HG02588 (cell line): ENCODE results near the gene SLC35F3.
"Not testable (repeated sequence)": the region's sequence is repeated elsewhere in the genome, so short reads cannot be mapped to it uniquely, and the experiment has no call there.

Experiments
- ATAC-seq: cut with Tn5 transposase; IDR thresholded peaks from one replicate; pipeline ENCODE4 v1.9.1; 2021; ENCODE audit warnings: mild to moderate bottlenecking, moderate library complexity; ENCODE audit not compliant: unreplicated experiment

Gene SLC35F3

DNA sequence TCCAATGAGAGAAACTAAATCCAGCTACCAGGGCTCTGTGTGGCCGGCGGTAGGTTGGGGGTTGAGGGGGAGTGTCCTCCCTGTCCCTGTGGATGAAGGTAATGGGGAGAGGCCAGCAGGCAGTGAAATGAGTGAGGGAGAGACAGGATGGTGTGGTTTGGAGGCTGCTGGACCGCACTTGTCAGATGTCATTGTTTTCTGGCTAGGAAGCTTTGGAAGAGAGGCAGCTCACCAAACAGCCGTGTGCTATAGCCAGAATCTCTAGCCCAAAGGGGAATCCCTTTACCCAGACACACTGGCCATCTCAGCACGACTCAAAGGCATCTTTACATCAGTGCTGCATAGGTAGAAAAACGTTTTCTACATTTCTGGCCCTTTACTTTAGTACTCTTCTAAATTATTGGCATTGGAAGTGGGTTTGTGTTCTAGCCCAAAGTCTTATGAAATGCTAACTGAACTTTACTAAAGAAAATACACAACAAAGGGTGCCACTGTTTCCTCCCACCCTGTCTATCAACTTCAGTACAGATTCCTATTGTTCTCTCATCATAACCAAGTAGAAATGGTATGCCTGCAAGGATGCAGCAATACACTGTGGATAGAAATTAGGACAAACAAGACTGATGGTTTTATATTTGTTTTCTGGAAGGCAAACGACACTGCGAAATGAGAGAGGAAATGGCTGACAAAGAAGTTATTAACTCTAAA is 372.8 kb downstream of the SLC35F3 start:
- no peak for ATAC-seq

DNA sequence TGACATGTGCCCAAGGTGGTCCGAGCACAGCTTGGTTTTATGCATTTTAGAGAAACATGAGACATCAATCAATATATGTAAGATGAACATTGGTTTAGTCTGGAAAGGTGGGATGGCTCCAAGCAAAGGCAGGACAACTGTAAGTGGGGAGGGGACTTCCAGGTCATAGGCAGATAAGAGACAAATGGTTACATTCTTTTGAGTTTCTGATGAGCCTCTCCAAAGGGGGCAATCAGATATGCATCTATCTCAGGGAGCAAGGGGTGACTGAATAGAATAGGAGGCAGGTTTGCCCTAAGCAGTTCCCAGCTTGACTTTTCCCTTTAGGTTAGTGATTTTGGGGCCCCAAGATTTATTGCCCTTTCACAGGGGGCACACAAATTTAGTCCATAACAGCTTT is 374.5 kb downstream of the SLC35F3 start:
- no peak for ATAC-seq

DNA sequence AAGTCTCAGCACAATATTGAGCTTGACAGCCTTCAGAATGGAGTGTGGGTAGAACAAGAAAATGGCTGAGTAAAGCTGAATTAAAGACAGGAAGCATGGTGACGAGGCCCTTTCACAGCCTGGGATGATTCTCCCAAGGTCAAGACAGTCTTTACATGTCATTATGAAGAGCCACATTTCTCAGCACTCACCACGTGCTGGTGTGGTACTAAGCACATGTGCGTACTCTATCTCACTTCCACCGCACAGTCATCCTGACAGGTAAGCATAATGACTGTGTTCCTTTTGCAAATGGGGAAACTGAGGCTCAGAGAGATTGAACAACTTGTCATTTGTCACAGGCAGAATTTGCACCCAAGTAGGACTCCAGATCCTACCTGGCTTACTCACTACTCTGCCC is 376.0 kb downstream of the SLC35F3 start:
- ATAC-seq = no peak

DNA sequence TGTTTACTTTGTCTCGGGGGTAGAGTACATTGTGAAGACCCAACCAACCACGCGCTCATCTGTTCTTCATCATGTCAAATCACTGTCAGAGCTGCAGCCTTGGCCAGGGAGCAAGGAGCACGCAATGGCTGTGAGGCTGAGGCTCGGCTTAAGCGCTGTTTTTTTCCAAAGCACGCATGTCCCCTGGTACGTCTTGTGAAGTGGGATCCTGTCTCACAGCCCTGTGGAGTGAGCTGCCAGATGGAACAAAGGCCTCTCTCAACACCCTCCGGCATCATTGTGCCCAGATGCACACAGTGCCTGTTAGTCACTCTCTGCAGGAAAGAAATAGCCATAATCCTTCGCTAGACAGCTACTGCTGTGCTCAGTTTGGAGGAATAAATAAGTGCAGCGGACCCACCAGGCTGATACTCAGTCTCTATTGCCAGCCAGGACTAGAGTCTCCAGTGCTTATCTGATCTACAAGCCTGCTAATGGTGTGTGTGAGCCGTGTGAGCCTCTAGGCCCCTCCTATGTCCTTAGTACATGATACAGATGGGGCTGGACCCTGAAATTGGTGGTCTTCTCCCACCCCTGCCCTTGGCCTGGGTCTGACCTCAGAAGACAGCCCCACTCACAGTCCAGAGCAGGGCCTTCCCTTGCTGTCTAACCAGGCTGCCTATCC is 377.5 kb downstream of the SLC35F3 start:
- no peak for ATAC-seq

DNA sequence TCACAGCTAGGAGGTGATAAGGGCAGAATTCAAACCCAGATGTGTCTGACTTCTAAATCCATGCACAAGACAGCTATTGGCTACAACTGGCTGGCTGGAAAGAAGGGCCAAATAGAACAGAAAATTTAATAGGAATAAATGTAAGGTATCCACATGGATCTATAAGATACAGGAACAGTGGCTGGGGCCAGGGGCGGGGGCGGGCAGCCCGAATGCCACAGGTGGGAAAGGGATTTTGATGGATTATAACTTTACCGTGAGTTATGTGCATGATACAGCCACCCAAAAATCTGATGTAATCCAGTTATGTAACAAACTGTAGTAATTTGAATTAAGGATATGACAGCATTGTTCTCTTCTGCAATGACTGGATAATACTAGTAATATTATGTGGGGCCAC is 381.7 kb downstream of the SLC35F3 start:
- ATAC-seq = no peak

DNA sequence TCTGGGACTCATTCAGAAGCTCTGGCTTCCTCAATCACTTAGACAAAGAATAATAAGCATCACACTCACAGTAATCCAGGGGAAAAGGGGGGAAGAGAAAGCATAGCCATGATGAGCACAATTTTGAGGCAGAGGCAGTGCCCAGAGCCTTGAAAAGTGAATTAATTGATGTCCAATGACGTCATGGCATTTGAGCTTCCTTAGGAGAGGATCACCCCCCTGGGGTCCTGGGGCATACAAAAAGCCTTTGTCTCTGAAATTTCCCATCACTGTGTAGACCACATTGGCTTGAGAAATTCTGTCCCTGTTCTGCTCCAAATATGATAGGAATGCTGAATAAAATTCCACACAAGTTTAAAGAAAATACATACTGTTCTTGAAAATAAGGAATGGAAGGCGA is 384.5 kb downstream of the SLC35F3 start:
- ATAC-seq = no peak

DNA sequence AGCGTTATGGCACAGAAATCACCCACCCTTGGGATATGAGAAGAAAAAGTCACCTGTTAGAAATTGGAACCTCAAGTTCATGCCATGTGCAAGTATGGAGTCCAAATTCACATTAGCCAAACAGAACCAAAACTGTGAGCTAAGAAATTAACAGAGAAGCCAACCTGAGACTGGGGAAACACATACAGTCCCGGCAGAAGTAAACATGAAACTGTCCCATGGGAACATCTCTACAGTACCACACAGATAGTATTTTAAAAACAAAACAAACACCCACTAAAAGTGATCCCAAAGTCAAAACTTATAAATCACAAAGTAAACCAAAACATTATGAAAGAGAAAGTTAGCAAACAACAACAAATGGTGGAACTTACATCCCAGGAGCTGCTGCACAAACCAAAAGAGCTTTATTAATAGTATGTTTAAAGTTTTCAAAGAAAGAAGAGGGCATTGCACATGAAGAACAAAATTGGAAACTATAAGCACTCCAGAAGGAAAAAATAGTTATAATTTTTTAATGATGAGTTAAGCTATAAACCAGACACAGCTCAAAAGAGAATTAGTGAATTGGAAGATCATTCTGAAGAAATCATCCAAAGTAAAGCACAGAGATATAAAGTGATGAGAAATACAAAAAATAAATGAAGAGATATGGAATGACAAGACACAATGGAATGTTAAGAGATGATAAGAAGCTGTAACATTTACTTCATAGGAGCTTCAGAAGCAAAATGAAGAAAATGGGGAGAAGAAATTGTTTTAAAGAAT is 385.2 kb downstream of the SLC35F3 start:
- ATAC-seq = no peak

DNA sequence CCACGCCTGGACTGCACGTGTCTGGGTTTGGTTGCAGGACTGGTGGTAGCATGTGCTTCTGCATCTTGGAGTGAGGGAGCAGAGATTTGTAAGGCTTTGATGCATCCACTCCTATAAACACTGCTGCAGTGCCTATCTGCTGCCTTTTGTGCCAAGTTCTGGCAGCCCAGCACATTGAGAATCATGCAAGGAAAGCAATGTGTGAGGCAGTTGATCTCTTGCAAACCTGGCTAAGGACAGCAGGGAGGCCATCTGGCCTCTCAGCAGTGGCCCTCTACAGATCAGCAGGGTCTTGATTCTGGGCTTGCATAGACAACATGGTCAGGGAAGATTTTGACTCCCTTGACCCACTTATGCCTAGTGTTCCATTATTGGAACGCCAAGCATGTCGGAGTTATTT is 387.5 kb downstream of the SLC35F3 start:
- ATAC-seq = no peak

DNA sequence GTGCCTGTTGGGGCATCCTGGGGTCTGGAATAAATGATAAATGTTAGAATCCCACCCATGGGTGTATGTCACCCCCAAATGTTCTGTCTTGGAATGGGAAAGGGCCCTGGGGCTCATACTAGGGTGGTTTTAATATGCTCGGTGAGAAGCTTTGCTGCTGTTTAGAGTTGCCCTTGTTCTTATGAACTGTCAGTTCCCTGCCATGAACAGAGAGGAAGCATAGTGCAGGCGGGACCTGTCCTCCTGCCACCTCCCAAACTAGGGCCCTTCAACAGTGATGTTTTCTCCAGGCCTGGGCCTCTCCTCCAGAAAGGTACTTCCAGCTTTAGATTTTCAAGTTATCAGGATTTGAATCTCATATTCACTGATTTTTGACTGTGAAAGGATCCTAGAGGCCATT is 388.1 kb downstream of the SLC35F3 start:
- no peak for ATAC-seq

DNA sequence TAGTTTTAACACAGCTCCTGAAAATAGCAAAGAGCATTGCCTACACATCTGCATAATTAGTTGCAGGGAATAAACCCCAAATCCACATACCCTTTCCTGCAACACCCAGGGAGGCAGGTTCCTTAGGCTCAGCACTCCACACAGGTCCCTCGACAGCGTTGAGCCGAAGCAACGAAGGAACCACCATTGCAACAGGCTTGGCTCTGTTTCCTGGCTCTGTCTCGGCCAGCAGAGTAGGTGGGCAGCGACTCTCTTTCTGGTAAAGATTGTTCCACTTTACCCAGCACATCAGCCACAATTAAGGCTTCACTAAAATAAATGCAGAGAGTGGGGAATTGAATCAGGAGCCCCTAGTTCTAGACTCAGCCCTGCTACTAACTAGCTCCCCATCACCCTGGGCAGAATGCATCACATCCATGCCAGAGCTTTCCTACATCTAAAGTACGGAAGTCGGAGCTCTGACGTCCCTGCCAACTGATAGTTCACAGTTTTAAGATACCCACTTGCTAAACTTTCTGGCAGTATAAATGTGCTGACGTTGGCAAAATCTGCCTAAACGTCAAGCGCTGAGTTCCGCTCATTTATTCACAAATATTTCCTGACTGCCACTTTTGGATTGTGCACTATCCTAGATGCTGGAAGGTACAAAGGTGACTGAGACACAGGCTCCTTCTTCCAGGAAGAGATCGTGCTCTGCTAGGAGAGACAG is 389.8 kb downstream of the SLC35F3 start:
- ATAC-seq = no peak

DNA sequence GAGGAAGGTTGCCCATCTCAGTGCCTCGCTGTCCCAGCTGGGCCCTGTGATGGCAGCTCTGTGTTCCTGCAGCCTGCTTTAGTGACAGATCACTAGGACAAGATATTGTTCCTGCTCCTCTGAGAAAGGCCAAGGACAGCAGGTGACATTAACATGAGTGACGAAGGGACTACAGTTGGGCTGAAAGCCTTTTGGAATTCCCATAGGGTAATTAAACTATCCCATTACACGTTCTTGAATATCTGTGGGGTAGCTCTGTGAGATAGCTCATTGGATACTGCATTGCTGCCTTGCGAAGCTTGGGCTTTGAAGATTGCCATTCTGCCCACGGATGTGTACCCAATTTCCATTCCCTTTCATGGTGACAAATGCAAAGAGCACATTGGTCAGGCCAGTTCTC is 390.6 kb downstream of the SLC35F3 start:
- ATAC-seq = no peak

DNA sequence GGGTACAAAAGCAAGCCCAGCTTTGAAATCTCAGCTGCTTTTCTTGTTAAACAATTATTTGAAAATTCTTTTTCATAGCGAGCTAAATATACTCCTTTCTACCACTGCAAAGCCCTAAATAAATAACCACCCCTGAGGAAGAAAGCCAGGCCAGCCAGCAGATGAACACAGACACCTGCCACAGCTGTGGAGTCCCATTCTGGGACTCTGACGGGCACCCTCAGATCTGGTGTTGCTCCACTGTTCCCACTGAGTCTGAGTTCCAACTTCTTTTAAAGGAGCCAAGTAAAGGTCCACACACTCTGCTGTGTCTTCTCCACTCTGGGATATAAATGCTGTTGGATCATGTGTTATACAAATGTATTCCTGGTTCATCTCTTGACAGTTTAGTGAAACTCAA is 391.1 kb downstream of the SLC35F3 start:
- no peak for ATAC-seq

DNA sequence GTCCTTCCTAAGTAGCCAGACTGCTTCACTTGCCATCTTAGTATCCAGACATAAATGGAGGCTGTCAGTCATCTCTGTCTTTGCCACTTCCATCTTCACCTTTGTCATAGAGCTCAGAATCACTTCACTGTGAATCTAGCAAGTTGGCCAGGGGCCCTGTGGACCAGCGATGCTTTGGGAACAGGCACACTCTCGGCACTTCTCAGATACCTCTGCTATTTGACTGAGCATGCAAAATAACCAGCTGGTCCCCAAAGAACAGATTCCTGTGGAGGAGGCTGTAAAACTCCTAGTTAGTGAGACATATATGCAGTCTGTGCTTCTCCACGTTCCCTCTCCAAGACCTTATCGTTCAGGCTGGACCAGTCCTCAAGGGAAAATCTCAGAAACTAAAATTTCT is 392.0 kb downstream of the SLC35F3 start:
- ATAC-seq = no peak

DNA sequence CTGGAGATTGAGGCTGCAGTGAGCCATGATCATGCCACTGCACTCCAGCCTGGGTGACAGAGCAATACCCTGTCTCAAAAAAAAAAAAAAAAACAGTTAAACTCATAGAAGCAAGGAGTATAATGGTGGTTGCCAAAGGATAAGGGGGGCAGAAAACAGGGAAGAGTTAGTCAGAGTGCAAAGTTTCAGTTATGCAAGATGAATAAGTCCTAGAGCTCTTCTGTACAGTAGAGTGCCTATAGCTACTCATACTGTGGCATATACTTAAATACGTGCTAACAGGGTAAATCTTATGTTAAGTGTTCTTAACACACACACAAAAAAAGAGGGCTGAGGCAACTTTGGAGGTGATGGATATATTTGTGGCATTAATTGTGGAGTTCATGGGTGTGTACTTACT is 393.2 kb downstream of the SLC35F3 start:
- no peak for ATAC-seq

DNA sequence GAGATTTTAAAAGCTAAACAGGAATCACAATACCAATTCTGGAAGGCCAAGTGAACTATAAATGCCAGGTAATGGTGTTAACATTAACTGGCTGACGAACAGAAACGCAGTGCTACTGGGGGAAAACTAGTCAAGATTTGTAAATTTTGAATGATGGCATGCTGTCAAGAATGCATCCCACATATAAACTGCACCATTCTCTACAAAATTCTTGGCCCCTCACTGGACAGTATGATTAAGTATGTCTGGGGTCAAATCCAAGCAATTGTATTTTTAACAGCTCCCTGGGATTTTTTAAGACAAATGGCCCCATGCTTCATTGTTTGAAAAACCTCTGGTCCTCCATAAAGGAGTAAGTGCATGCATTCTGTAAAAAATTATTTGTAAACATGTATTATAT is 395.6 kb downstream of the SLC35F3 start:
- no peak for ATAC-seq

DNA sequence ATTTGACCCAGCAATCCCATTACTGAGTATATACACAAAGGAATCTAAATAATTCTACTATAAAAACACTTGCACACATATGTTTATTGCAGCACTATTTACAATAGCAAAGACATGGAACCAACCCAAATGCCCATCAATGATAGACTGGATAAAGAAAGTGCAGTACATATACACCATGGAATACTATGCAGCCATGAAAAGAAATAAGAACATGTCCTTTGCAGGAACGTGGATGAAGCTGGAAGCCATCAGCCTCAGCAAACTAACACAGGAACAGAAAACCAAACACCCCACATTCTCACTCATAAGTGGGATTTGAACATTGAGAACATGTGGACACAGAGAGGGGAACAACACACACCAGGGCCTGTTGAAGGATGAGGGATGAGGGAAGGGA is 397.2 kb downstream of the SLC35F3 start:
- ATAC-seq = not testable (repeated sequence)

DNA sequence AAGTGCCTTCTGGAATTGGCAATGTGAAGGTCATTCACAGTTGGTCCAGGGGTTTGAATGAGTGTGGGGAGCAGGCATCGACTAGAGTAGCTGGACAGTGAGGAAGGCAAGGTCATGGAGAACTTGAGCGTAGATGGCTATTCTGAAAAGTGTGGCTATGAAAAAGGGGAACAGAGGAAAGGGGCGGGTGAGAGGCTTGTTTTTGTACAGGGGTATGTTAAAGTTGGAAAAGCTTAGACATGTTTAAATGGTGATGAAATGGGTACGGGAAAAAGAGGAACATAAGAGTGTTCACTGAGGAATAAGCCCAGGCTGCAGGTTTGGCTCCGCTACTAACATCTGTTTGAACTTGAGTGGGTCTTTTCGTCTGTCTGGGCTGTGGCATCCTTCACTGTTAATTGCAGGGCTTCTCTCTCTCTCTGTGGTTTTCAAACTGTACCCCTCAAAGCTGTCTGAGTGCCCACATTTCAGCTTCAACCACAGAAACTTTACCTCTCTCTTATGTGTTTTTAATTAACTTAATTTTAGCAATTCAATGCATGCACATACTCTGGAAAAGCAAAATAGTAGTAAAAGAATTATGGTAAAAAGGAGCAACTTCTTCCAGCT is 398.0 kb downstream of the SLC35F3 start:
- no peak for ATAC-seq

DNA sequence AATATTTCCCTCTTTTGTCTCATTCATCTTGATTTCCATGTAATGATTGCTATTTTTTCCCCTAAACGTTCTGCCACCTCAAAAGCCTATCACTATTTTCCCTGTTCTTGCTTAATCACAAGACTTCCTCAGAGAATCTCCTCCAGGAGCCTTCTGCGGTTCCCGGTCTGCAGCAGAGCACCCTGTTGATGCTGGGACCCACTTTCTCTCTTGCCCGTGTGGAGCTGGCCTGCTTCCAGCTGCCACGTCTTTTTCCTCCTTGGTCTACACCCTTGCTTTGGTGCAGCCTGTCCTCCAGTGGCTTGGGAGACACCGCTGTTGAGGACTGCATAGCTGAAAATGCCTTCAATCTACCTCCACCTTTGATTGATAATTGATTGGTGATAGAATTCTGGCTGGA is 398.8 kb downstream of the SLC35F3 start:
- no peak for ATAC-seq

DNA sequence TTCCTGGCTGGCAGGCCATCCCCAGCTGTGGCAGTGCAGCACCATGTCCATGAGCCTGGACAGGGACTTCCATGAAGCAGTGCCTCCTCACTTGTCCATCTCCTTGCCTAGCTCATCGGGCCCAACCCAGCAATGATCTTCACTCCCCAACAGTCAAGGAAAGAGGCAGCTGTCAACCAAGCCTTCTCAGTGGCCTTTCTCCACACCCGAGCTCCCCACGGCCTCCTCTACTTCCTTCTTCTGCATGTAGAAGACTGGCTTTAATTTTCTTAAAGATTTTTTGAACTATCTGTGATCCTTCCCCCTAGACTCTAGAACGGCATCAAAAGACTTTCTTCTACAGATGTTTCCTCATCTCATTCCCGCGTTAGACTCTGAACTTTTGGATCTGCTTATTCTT is 403.2 kb downstream of the SLC35F3 start:
- no peak for ATAC-seq

DNA sequence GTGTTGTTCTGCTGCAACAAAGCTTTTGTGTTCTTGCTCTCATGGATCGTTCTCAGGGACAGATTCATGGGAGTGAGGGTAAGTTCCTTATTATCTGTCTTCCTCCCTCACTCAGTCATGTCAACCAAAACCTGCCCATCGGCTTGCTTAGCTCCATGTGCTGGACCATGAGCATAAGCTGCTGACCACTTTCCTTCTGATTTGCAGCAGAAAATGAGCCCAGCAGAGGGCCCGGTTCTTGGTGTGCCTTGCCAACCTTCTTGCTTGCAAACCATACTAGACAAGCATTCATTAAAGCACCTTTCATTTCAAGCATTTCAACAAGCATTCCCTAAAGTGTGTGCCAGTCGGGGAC is 404.7 kb downstream of the SLC35F3 start:
- no peak for ATAC-seq
